A673 (cell line): ENCODE results near the gene WWP2. TPM values are rescaled to one million over a fixed set of nuclear protein-coding genes. Genes with fewer than 3 reads are reported as not detected.

Experiments used
- BruUV-seq: library from RNA; stranded (reverse); fragments of 400-500 nt; replicated peaks from 2 replicates; lab custom pipeline; 2021; lab: Mats Ljungman, UMichigan
- CTCF ChIA-PET: fragments of 300-600 bp; sonication (Branson Sonifier 250); formaldehyde crosslinking; loops from one replicate; lab custom pipeline; 2022; ENCODE audit warnings: antibody characterized with exemption; lab: Charles Lee
- POLR2A ChIA-PET: fragments of 300-600 bp; sonication (Branson Sonifier 250); formaldehyde crosslinking; loops from one replicate; lab custom pipeline; 2022; ENCODE audit warnings: antibody characterized with exemption; ENCODE audit not compliant: low non-redundant PET; lab: Charles Lee
- DNase-seq: peaks from one replicate; pipeline ENCODE4 v3.0.0-alpha.2; 2015; ENCODE audit warnings: low spot score
- H3K27ac ChIP-seq: fragments of 200-600 bp; sonication (generic); 2 replicates; pipeline ENCODE4 v1.5.1; 2016; ENCODE audit warnings: mixed run types, low read depth, mild to moderate bottlenecking, mixed read lengths, antibody characterized with exemption, low read length; ENCODE audit not compliant: poor library complexity, severe bottlenecking
- H3K27me3 ChIP-seq: fragments of 200-600 bp; sonication (generic); replicated peaks from 2 replicates; pipeline ENCODE4 v1.6.1; 2017; ENCODE audit warnings: mixed run types, low read depth, mild to moderate bottlenecking, mixed read lengths, antibody characterized with exemption, low read length; ENCODE audit not compliant: insufficient read depth, poor library complexity
- H3K36me3 ChIP-seq: fragments of 200-600 bp; sonication (generic); 2 replicates; pipeline ENCODE4 v1.6.1; 2016; ENCODE audit warnings: mixed run types, mild to moderate bottlenecking, mixed read lengths, antibody characterized with exemption, low read length; ENCODE audit not compliant: insufficient read depth, poor library complexity, severe bottlenecking
- H3K4me1 ChIP-seq: fragments of 200-600 bp; sonication (generic); 2 replicates; pipeline ENCODE4 v1.6.1; 2017; ENCODE audit warnings: mixed run types, mild to moderate bottlenecking, mixed read lengths, antibody characterized with exemption, low read length; ENCODE audit not compliant: insufficient read depth, poor library complexity, severe bottlenecking
- H3K4me3 ChIP-seq: fragments of 200-600 bp; sonication (generic); 2 replicates; pipeline ENCODE4 v1.5.1; 2016; ENCODE audit warnings: low read depth, mixed run types, mild to moderate bottlenecking, mixed read lengths, low read length; ENCODE audit not compliant: poor library complexity, severe bottlenecking
- H3K9me3 ChIP-seq: fragments of 200-600 bp; sonication (generic); 2 replicates; pipeline ENCODE4 v1.6.1; 2016; ENCODE audit warnings: mixed run types, low read depth, mild to moderate bottlenecking, mixed read lengths, antibody characterized with exemption, low read length; ENCODE audit not compliant: poor library complexity, severe bottlenecking
- EZH2 ChIP-seq: fragments of 200-600 bp; sonication (generic); IDR thresholded peaks from 2 replicates; pipeline ENCODE4 v1.6.1; 2017; ENCODE audit warnings: borderline replicate concordance, low read depth, mild to moderate bottlenecking, mixed read lengths, antibody characterized with exemption, low read length; ENCODE audit not compliant: poor library complexity, severe bottlenecking
- intact Hi-C: fragments of 100-400 bp; cut with micrococcal nuclease; formaldehyde crosslinking; loops from one replicate; pipeline ENCODE4 v1.10.0; 2022; ENCODE audit not compliant: unreplicated experiment
- total RNA-seq: library from RNA; stranded (reverse); gene quantifications from 2 replicates; pipeline ENCODE4 v1.2.3, GENCODE V29; 2021
- TF ChIP-seq, protein P1 (sequence below): fragments of 300-800, 200-600 bp; sonication (generic); conservative IDR thresholded peaks from 2 replicates; pipeline ENCODE4 v1.5.1; 2017; ENCODE audit warnings: low read depth, mild to moderate bottlenecking, antibody characterized with exemption, low read length, moderate library complexity, mixed read lengths

WWP2 gene
- total RNA-seq, 1 experiment from 2014 or later = 32.4 TPM

DNA sequence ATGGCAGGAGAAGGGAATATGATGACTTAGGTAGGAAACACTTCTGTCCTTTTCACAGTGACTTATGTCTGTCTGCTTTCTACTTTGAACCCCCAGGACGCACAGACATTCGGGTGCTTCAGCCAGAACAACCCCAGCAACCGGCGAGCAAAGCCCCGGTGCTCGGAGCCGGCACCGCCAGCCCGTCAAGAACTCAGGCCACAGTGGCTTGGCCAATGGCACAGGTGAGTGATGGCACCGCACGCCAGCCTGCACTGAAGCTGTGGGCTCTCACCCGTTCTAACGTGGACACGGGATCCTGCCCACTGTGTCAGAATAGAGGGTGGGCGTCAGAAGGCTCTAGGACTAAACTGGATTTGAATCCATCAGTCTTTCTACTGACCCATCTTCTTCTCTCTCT is 109.6 kb downstream of the WWP2 start:
- H3K9me3 ChIP-seq = peaks cover 3% of the 10 kb centered on the region
- ChIA-PET CTCF (no interaction called here), POLR2A (no interaction called here)
- no peaks in the 10 kb centered on the region for H3K36me3 ChIP-seq
- no TSS peak for BruUV-seq
- no peak overlapping the region for H3K4me3 ChIP-seq
- intact Hi-C loops = no loop called here
- DNase-seq = no peak
- H3K4me1 ChIP-seq = no peaks in the 10 kb centered on the region
- H3K27me3 ChIP-seq = no peaks in the 10 kb centered on the region
- no peak overlapping the region for H3K27ac ChIP-seq
- no peak for TF ChIP-seq EZH2
- TF ChIP-seq, protein P1, sequence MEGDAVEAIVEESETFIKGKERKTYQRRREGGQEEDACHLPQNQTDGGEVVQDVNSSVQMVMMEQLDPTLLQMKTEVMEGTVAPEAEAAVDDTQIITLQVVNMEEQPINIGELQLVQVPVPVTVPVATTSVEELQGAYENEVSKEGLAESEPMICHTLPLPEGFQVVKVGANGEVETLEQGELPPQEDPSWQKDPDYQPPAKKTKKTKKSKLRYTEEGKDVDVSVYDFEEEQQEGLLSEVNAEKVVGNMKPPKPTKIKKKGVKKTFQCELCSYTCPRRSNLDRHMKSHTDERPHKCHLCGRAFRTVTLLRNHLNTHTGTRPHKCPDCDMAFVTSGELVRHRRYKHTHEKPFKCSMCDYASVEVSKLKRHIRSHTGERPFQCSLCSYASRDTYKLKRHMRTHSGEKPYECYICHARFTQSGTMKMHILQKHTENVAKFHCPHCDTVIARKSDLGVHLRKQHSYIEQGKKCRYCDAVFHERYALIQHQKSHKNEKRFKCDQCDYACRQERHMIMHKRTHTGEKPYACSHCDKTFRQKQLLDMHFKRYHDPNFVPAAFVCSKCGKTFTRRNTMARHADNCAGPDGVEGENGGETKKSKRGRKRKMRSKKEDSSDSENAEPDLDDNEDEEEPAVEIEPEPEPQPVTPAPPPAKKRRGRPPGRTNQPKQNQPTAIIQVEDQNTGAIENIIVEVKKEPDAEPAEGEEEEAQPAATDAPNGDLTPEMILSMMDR = no peak

DNA sequence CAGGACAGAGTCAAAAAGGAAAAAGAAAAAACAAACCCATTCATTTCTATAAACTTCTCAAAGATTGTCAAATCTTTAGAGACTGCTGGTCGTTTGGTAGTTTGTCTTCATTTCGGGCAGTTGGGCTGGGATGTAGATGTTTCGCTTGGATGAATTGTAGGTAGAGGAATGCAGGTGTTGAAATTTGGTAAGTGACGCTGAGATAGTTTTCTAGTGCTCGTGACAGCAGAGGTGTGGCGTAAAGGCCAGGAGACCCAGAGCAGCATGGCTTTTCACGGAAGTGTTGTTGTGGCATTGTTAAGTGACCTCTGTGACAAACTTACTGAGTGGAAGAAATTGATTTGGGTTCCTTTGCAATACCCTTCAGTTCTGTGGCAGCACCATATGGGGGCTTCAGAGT is 110.8 kb downstream of the WWP2 start:
- DNase-seq = no peak
- POLR2A ChIA-PET = no interaction called here
- H3K27ac ChIP-seq = no peak overlapping the region
- no peaks in the 10 kb centered on the region for H3K27me3 ChIP-seq
- TF ChIP-seq EZH2 = no peak
- TF ChIP-seq, protein P1 = no peak
- no TSS peak for BruUV-seq
- no peaks in the 10 kb centered on the region for H3K4me1 ChIP-seq
- no peaks in the 10 kb centered on the region for H3K36me3 ChIP-seq
- intact Hi-C loops = no loop called here
- CTCF ChIA-PET = no interaction called here
- peaks cover 7% of the 10 kb centered on the region for H3K9me3 ChIP-seq
- H3K4me3 ChIP-seq = no peak overlapping the region

DNA sequence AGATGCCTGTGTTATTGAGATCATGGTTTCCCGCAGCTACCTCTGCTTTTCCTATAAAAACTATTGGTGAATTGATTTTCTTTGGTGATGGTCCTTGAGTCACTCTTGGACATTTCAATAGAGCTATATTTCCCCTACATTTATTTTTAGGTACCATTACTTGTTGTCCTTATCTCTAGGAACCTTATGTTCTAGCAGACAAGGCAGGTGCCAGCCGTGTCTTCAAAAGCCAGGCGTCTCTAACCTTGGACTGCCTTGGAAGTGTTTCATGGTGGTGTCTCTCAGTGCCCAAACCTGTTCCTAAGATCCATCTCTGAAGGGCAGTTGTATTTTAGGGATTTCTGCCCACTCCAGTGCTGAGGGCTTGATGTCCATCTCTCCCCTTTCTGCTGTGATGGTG is 111.7 kb downstream of the WWP2 start:
- TF ChIP-seq EZH2 = no peak
- TF ChIP-seq, protein P1 = no peak
- Histone ChIP-seq H3K27ac (no peak overlapping the region), H3K9me3 (peaks cover 7% of the 10 kb centered on the region), H3K4me3 (no peak overlapping the region), H3K36me3 (no peaks in the 10 kb centered on the region), H3K4me1 (no peaks in the 10 kb centered on the region), H3K27me3 (no peaks in the 10 kb centered on the region)
- ChIA-PET POLR2A (no interaction called here), CTCF (no interaction called here)
- intact Hi-C loops = no loop called here
- DNase-seq = no peak
- BruUV-seq = no TSS peak
